Adrenal gland (tissue), 12 donors: ENCODE results near the gene ALPP. TPM values are rescaled to one million over a fixed set of nuclear protein-coding genes. Genes with fewer than 3 reads are reported as not detected.
"Not testable (repeated sequence)": the region's sequence is repeated elsewhere in the genome, so short reads cannot be mapped to it uniquely, and the experiment has no call there.

Source experiments
- DNase-seq, 7 donors: peaks; one replicate each; pipeline ENCODE4 v3.0.0-alpha.2; 2019 to 2020
- H3K27ac ChIP-seq, 5 donors: fragments of 200-600 bp; sonication (generic) in 4 of 5; 1 replicate in 3 of 5; 2 replicates in 2 of 5; pipeline versions ENCODE4 v1.5.1 to v1.8.0; 2016 to 2020; ENCODE audit warnings: mild to moderate bottlenecking in 1 of 5
- H3K27me3 ChIP-seq: fragments of 200-600 bp; 2 replicates; pipeline ENCODE4 v1.8.0; 2021
- H3K36me3 ChIP-seq, 2 donors: fragments of 200-600 bp; replicated peaks in 1 of 2; 1 replicate in 1 of 2; 2 replicates in 1 of 2; pipeline versions ENCODE4 v1.5.1 to v1.8.0; 2018 to 2022
- H3K4me1 ChIP-seq, 2 donors: fragments of 200-600 bp; replicated peaks in 1 of 2; 1 replicate in 1 of 2; 2 replicates in 1 of 2; pipeline versions ENCODE4 v1.5.1 to v1.8.0; 2018 to 2021
- H3K4me3 ChIP-seq, 4 donors: fragments of 200-600 bp; sonication (generic) in 3 of 4; one replicate each; pipeline ENCODE4 v1.5.1; 2016 to 2018
- H3K9me3 ChIP-seq, 3 donors: fragments of 200-600 bp; sonication (generic) in 1 of 3; replicated peaks in 1 of 3; 1 replicate in 2 of 3; 2 replicates in 1 of 3; pipeline versions ENCODE4 v1.5.1 to v1.8.0; 2016 to 2021
- POLR2A ChIP-seq, 2 donors: fragments of 450-650 bp; IDR thresholded peaks; one replicate each; pipeline ENCODE4 v1.6.1; 2017; ENCODE audit warnings: antibody characterized with exemption in 2 of 2, mild to moderate bottlenecking in 2 of 2, moderate library complexity in 1 of 2
- WGBS, 4 donors: extraction: QIAGEN DNeasy Blood & Tissue Kit in 2 of 4; methylation state at CpG; one replicate each; pipeline versions ENCODE4 v1.1.5 to v1.1.7; 2013 to 2017; 5-methylcytosine and 5-hydroxymethylcytosine counted together
- intact Hi-C, 2 donors: fragments of 100-400 bp; cut with DNase I; formaldehyde crosslinking; loops; one replicate each; pipeline versions ENCODE4 v1.14.1 to v1.15.0; 2022 to 2023
- polyA plus RNA-seq, 3 donors: library from polyadenylated mRNA; stranded (reverse); fragments of 200-250 nt in 2 of 3; fragments of 350-450 nt in 1 of 3; fragmentation: Illumina TruSeq in 1 of 3; extraction: RNeasy Lipid Tissue Mini Kit (QIAGEN cat#74804) in 1 of 3; gene quantifications; one replicate each; pipeline ENCODE4 v1.2.3, GENCODE V29; 2013 to 2014
- total RNA-seq, 9 donors: library from RNA; depleted of rRNA in 4 of 9; stranded (reverse); fragments of >200 nt in 4 of 9; fragments of 120-200 nt in 1 of 9; fragmentation: NEBNext Ultra II Directional in 1 of 9; extraction: Animal tissue kit (Norgen Biotek cat#: 25700) in 1 of 9; gene quantifications; one replicate each; pipeline versions ENCODE4 v1.1.0 to v1.2.4, GENCODE V29; 2013 to 2023
- TF ChIP-seq, protein P1 (sequence below), 6 experiments: fragments of 450-650 bp in 4 of 6; fragments of 200-600 bp in 2 of 6; sonication (generic) in 1 of 6; IDR thresholded peaks; 1 replicate in 5 of 6; 2 replicates in 1 of 6; pipeline versions ENCODE4 v1.5.1 to v1.8.0; 2016 to 2021; ENCODE audit warnings: antibody characterized with exemption in 6 of 6, mild to moderate bottlenecking in 2 of 6, moderate library complexity in 1 of 6
- donor health status: healthy with polysubstance abuse.
- donor health status: Bipolar disorder and iron deficiency.
- donor health status: DM: yes; HTN: yes; CAD: no.
- donor health status: DM: no; HTN: no; CAD: no.
- donor health status: DM: no; HTN: no; CAD: no.
- donor health status: DM: yes; HTN: yes; CAD: no.

Gene ALPP
- total and polyA plus RNA-seq, 12 donors, result not detected

DNA sequence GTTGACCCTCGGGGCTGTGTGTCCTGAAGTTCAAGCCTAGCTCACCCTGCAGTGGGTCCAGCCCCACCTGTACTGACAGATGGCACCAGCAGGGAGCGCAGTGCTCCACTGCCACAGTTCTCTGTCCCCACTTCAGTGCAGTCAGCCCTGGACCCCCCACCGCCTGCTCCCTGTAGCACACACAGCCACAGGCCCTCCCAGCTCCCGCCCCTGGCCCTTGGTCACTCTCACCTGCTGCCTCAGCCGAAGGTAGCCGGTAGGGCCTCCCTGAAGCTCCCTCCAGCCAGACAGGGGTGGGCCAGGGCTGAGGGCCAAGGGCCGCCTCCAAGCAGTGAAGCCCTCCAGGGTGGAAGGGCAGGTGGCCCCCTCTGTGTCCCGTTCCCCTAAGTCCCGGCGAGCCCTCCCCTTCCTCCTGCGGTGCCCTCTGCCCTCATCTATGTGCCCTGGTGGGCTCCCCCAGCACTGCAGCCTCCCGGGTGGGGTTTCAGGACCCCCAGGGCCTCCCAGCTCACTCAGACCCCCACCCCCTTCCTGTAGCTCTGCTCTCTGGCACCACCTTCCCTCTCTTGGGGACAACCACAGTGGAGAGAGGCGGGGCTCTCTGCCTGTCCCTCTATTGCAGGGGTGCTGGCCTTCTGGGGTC lies 10.8 kb upstream of the ALPP start:
- Histone ChIP-seq H3K4me3 (no peak overlapping the region), H3K4me1 (no peaks in the 10 kb centered on the region), H3K27me3 (no peaks in the 10 kb centered on the region), H3K36me3 (no peaks in the 10 kb centered on the region), H3K9me3 (no peaks in the 10 kb centered on the region), H3K27ac (no peak overlapping the region)
- intact Hi-C loops, result no loop called here
- TF ChIP-seq, protein P1, sequence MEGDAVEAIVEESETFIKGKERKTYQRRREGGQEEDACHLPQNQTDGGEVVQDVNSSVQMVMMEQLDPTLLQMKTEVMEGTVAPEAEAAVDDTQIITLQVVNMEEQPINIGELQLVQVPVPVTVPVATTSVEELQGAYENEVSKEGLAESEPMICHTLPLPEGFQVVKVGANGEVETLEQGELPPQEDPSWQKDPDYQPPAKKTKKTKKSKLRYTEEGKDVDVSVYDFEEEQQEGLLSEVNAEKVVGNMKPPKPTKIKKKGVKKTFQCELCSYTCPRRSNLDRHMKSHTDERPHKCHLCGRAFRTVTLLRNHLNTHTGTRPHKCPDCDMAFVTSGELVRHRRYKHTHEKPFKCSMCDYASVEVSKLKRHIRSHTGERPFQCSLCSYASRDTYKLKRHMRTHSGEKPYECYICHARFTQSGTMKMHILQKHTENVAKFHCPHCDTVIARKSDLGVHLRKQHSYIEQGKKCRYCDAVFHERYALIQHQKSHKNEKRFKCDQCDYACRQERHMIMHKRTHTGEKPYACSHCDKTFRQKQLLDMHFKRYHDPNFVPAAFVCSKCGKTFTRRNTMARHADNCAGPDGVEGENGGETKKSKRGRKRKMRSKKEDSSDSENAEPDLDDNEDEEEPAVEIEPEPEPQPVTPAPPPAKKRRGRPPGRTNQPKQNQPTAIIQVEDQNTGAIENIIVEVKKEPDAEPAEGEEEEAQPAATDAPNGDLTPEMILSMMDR (IDR thresholded peaks at IDR 0.05), result no peak
- TF ChIP-seq POLR2A (IDR thresholded peaks at IDR 0.05), result no peak
- 72 to 80% (median 76%) methylated on average over 3 to 13 of the region's 13 CpGs for WGBS, 4 donors
- no peak for DNase-seq

DNA sequence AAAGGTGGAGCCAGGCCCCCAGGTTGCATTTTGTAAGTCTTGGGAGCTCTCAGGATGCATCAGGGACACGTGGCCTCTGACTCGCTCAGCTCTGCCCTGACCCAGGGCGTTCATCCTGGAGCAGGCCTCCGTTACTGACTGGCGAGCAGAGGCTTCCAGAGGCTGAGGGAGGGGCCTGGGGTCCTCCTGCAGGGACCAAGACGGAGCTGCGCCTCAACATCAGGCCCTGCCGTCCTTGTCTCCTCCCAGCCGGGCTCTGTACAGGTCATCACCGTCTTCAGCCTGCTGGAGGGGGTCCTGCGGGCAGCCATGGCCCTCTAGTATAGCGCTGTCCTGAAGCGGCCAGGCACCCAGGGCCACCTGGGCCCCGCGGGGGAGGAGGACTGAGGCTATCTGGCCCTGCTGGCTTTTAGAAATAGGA lies 10.2 kb upstream of the ALPP start:
- no peaks in the 10 kb centered on the region for H3K27me3 ChIP-seq
- no peaks in the 10 kb centered on the region for H3K36me3 ChIP-seq
- no peaks in the 10 kb centered on the region for H3K4me1 ChIP-seq
- TF ChIP-seq, protein P1 (IDR thresholded peaks at IDR 0.05), result no peak
- no peak for TF ChIP-seq POLR2A (IDR thresholded peaks at IDR 0.05)
- DNase-seq, result no peak
- intact Hi-C loops, result no loop called here
- H3K27ac ChIP-seq, result no peak overlapping the region
- WGBS, 4 donors, result 72 to 89% (median 83%) methylated on average over 8 to 15 of the region's 15 CpGs
- H3K9me3 ChIP-seq, result no peaks in the 10 kb centered on the region
- H3K4me3 ChIP-seq, result no peak overlapping the region

DNA sequence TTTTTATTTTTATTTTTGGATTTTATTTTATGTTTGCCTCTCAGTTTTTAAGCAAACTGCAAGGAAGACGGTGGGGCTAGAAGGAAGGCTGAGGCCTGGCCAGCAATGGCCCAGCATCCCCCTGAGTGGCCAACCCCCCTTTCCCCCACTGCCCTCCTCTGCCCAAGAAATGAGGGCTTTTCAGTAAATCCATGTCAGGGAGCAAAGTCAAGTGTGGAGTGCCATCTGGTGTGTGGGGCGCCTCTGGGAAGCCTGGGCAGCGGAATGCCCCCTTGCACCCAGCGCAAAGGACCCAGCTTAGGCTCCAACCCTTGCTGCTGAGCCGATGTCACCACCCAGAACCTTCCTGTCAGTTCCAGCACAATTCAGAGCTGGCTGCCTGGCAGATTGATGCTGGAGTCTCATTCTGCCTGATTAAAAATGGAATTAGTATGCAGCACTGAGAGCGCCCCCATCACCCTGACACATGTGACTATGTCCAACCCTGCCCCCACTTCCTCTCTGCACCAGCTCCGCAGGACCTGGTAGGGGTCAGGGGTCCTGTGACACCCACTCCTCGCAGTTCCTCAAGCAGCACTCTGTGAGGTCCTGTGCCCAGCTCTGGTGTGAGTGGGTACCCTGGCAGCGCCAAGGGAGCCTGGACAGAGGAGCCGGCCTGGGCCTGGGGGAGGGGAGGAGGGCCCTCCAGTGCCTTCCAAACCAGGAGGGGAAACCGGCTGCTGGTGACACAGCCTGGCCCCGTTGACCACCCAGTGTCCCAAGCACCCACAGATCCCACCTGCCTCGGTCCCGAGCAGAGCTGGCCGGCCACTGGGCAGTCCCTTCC lies 9.2 kb upstream of the ALPP start:
- WGBS, 4 donors, result 79 to 82% (median 79%) methylated on average over 9 to 15 of the region's 15 CpGs
- no peaks in the 10 kb centered on the region for H3K36me3 ChIP-seq
- intact Hi-C loops, result no loop called here
- DNase-seq, result no peak
- no peak for TF ChIP-seq POLR2A (IDR thresholded peaks at IDR 0.05)
- TF ChIP-seq, protein P1 (IDR thresholded peaks at IDR 0.05), result no peak
- no peak overlapping the region for H3K4me3 ChIP-seq
- H3K27ac ChIP-seq, result no peak overlapping the region
- no peaks in the 10 kb centered on the region for H3K9me3 ChIP-seq
- H3K27me3 ChIP-seq, result no peaks in the 10 kb centered on the region
- H3K4me1 ChIP-seq, result no peaks in the 10 kb centered on the region

DNA sequence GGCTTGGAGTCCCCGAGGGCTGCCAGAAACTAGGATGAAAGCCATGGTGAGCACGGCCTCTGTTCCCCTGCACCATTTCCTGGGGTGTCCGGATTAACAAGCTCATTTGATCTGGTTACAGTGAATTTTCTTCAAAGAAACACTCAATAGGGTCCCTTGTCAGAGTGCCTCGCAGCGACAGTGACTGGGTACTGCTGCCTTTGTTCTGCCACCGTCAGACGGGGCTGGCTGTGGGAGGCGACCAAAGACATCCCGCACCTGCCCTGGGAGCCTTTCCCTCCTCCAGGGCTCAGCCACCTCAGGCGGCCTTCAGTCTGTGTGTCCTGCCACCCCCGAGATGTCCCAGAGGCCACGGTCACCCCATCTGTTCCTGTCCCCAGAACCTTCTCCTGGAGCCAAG lies 8.5 kb upstream of the ALPP start:
- H3K36me3 ChIP-seq, DNase-seq, H3K4me3 ChIP-seq, H3K27me3 ChIP-seq, H3K27ac ChIP-seq, H3K4me1 ChIP-seq, intact Hi-C loops, H3K9me3 ChIP-seq: not testable (repeated sequence)
- 43 to 49% (median 47%) methylated on average over 8 to 9 of the region's 12 CpGs for WGBS, 4 donors
